ENCODE data around the gene ANXA9. TPM values are rescaled to one million over a fixed set of nuclear protein-coding genes. Genes with fewer than 3 reads are reported as not detected.

Gene ANXA9
- not detected in 2 replicates for total RNA-seq

GRCh38 chr1:150981805-150982712 lies at the start of gene ANXA9:
Gene ANXA9, plus strand, starts transcription at chr1:150982292. Its CDS starts 814 bp downstream, at chr1:150983106.

GRCh38 chr1:150974580-150975478 lies 7.3 kb upstream of the ANXA9 start, which contains the start of gene CERS2:
Gene CERS2, minus strand, starts transcription at chr1:150974835. Its CDS starts 5,745 bp downstream, at chr1:150969090.

GRCh38 chr1:151006327-151007052 lies 24.4 kb downstream of the ANXA9 start, which contains the start of gene MINDY1:
Gene MINDY1, minus strand, starts transcription at chr1:151006902. Its CDS starts 4,285 bp downstream, at chr1:151002617.

GRCh38 chr1:151008244-151009205 lies 26.4 kb downstream of the ANXA9 start, which contains the start of gene PRUNE1:
Gene PRUNE1, plus strand, starts transcription at chr1:151008449. Its CDS starts 184 bp downstream, at chr1:151008633.

GRCh38 chr1:151036356-151036755 lies 54.3 kb downstream of the ANXA9 start, which contains the start of gene BNIPL:
Gene BNIPL, plus strand, starts transcription at chr1:151036586. Its CDS starts 140 bp downstream, at chr1:151036726.

Small RNA genes lying within 50 kb of the gene (small RNA-seq; reads per million reads assigned to genes)
- 0.27 reads per million, percentile 4 among the genes with 10 or more reads in this experiment for gene RNU6-884P

Other genes with a start within 250 kb of the ANXA9 start
- gene CTSS, start 216.5 kb upstream of the ANXA9 start, total RNA-seq: 19.6 and 27.0 TPM in 2 replicates
- 2.0 and 3.7 TPM in 2 replicates for gene CTSK, start 174.0 kb upstream of the ANXA9 start, total RNA-seq
- 30.1 and 38.2 TPM in 2 replicates for gene ARNT, start 105.7 kb upstream of the ANXA9 start, total RNA-seq
- gene CTXND2, start 95.2 kb upstream of the ANXA9 start, total RNA-seq: not detected in 2 replicates
- gene SETDB1, start 55.9 kb upstream of the ANXA9 start, total RNA-seq: 44.4 and 45.6 TPM in 2 replicates
- 129 and 138 TPM in 2 replicates for gene CERS2, start 7.5 kb upstream of the ANXA9 start, total RNA-seq
- gene MINDY1, start 24.6 kb downstream of the ANXA9 start, total RNA-seq: 13.6 and 15.4 TPM in 2 replicates
- gene PRUNE1, start 26.2 kb downstream of the ANXA9 start, total RNA-seq: 6.4 and 8.8 TPM in 2 replicates
- gene BNIPL, start 54.3 kb downstream of the ANXA9 start, total RNA-seq: not detected in 2 replicates
- 2.5 and 2.6 TPM in 2 replicates for gene C1orf56, start 65.5 kb downstream of the ANXA9 start, total RNA-seq
- gene CDC42SE1, start 77.3 kb downstream of the ANXA9 start, total RNA-seq: 73.2 and 88.8 TPM in 2 replicates
- gene MLLT11, start 78.1 kb downstream of the ANXA9 start, total RNA-seq: 9.8 and 12.4 TPM in 2 replicates
- 4.6 and 6.8 TPM in 2 replicates for gene GABPB2, start 88.5 kb downstream of the ANXA9 start, total RNA-seq
- gene SEMA6C, start 164.3 kb downstream of the ANXA9 start, total RNA-seq: 15.6 and 17.6 TPM in 2 replicates
- not detected in 2 replicates for gene TNFAIP8L2, start 174.4 kb downstream of the ANXA9 start, total RNA-seq
- gene LYSMD1, start 183.6 kb downstream of the ANXA9 start, total RNA-seq: 5.2 TPM in 2 replicates
- 30.4 and 33.4 TPM in 2 replicates for gene SCNM1, start 183.9 kb downstream of the ANXA9 start, total RNA-seq
- gene TMOD4, start 193.7 kb downstream of the ANXA9 start, total RNA-seq: not detected in 2 replicates
- gene VPS72, start 207.9 kb downstream of the ANXA9 start, total RNA-seq: 58.5 and 60.7 TPM in 2 replicates
- gene PIP5K1A, start 216.3 kb downstream of the ANXA9 start, total RNA-seq: 57.8 and 58.0 TPM in 2 replicates

All from vein endothelial cell (primary cell).